HAP-1 (cell line): Measurements from ENCODE around the gene RXRB.

Experiments used
- DNase-seq, 2 experiments: peaks; one replicate each; pipeline ENCODE4 v3.0.0-alpha.2; 2016 to 2020; ENCODE audit warnings: low spot score in 2 of 2
- H3K27me3 ChIP-seq: fragments of 250-450 bp; sonication (Bioruptor Pico); 2 replicates; pipeline ENCODE4 v1.5.1; 2020; ENCODE audit warnings: low read depth, mild to moderate bottlenecking, moderate library complexity
- H3K36me3 ChIP-seq: fragments of 250-450 bp; sonication (Bioruptor Pico); replicated peaks from 2 replicates; pipeline ENCODE4 v1.5.1; 2020; ENCODE audit warnings: mild to moderate bottlenecking
- H3K4me1 ChIP-seq: fragments of 250-450 bp; sonication (Bioruptor Pico); 2 replicates; pipeline ENCODE4 v1.5.1; 2020; ENCODE audit warnings: mild to moderate bottlenecking
- H3K4me3 ChIP-seq: fragments of 250-450 bp; sonication (Bioruptor Pico); 2 replicates; pipeline ENCODE4 v1.5.1; 2020; ENCODE audit warnings: mild to moderate bottlenecking, moderate library complexity
- H3K9me3 ChIP-seq: fragments of 250-450 bp; sonication (Bioruptor Pico); 2 replicates; pipeline ENCODE4 v1.5.1; 2020; ENCODE audit warnings: mild to moderate bottlenecking, moderate library complexity
- in situ Hi-C: fragments of 300-500 bp; cut with MboI; formaldehyde crosslinking; loops from 3 replicates; pipeline ENCODE4 v1.14.3; 2020; ENCODE audit warnings: low sequenced_read_pairs, inconsistent platforms, mixed read lengths

Gene RXRB

GRCh38 chr6:33185654-33186187, 14.7 kb downstream of the RXRB start:
- Histone ChIP-seq H3K4me3 (no peak overlapping the region), H3K4me1 (no peaks in the 10 kb centered on the region), H3K36me3 (no peaks in the 10 kb centered on the region), H3K27me3 (no peaks in the 10 kb centered on the region), H3K9me3 (no peaks in the 10 kb centered on the region)
- DNase-seq = no peak
- in situ Hi-C loops = no loop called here

GRCh38 chr6:33185190-33185589, 15.3 kb downstream of the RXRB start:
- in situ Hi-C loops = no loop called here
- Histone ChIP-seq H3K27me3 (no peaks in the 10 kb centered on the region), H3K9me3 (no peaks in the 10 kb centered on the region), H3K36me3 (no peaks in the 10 kb centered on the region), H3K4me3 (no peak overlapping the region), H3K4me1 (no peaks in the 10 kb centered on the region)
- DNase-seq = no peak

DNA sequence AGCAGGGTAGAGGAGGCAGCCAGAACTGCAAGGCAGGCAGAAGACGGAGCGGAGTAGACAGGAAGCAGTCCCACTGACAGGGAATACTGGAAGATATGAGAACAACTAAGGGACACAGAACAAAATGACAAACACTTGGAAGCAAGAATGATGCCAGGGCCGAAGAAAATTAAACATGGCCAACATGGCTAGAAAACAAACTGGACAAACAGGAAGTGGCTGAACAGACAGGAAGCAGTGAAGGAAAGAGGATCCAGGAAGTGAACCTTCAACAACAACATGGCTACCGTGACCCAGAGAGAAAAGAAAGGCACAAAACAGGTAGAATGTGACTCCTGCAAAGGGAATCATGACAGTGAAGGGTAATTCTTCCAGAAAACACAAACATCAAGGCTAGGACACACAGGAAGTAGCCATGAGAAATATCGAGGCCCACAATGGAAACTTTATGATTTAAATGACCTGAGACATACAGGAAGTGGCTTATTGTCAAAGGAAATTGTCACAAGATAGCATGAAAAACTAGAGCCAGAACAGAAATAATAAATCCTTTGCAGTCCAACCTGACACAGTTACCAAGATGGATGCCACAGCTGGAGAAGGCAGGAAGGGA, 17.3 kb downstream of the RXRB start:
- no peaks in the 10 kb centered on the region for H3K4me1 ChIP-seq
- no peaks in the 10 kb centered on the region for H3K36me3 ChIP-seq
- H3K9me3 ChIP-seq = no peaks in the 10 kb centered on the region
- in situ Hi-C loops = no loop called here
- no peak for DNase-seq
- H3K4me3 ChIP-seq = no peak overlapping the region
- no peaks in the 10 kb centered on the region for H3K27me3 ChIP-seq

DNA sequence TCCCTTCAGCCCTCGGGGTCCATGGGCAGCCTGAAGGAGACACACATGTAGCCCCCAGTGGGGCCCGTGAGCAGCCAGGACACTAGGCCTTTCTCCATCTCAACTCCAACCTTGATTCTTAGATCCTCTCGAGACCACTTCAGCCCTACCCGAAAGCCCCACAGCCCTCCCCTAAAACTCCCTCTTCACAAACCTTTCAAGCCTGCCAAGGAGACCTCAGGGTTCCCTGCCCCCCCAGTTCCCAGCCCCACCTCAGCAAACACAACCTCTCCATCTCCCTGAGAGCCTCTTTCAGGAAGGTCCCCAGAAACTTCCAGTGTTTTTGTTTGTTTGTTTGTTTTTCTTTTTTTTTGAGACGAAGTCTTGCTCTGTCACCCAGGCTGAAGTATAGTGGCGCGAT, 19.3 kb downstream of the RXRB start:
- no peak overlapping the region for H3K4me3 ChIP-seq
- H3K27me3 ChIP-seq = no peaks in the 10 kb centered on the region
- H3K9me3 ChIP-seq = no peaks in the 10 kb centered on the region
- no peaks in the 10 kb centered on the region for H3K4me1 ChIP-seq
- H3K36me3 ChIP-seq = no peaks in the 10 kb centered on the region
- DNase-seq = no peak
- in situ Hi-C loops = no loop called here

GRCh38 chr6:33178755-33179475, 21.6 kb downstream of the RXRB start:
- no peaks in the 10 kb centered on the region for H3K36me3 ChIP-seq
- no peaks in the 10 kb centered on the region for H3K4me1 ChIP-seq
- no peaks in the 10 kb centered on the region for H3K27me3 ChIP-seq
- no peak for DNase-seq
- no peaks in the 10 kb centered on the region for H3K9me3 ChIP-seq
- in situ Hi-C loops = no loop called here
- no peak overlapping the region for H3K4me3 ChIP-seq

DNA sequence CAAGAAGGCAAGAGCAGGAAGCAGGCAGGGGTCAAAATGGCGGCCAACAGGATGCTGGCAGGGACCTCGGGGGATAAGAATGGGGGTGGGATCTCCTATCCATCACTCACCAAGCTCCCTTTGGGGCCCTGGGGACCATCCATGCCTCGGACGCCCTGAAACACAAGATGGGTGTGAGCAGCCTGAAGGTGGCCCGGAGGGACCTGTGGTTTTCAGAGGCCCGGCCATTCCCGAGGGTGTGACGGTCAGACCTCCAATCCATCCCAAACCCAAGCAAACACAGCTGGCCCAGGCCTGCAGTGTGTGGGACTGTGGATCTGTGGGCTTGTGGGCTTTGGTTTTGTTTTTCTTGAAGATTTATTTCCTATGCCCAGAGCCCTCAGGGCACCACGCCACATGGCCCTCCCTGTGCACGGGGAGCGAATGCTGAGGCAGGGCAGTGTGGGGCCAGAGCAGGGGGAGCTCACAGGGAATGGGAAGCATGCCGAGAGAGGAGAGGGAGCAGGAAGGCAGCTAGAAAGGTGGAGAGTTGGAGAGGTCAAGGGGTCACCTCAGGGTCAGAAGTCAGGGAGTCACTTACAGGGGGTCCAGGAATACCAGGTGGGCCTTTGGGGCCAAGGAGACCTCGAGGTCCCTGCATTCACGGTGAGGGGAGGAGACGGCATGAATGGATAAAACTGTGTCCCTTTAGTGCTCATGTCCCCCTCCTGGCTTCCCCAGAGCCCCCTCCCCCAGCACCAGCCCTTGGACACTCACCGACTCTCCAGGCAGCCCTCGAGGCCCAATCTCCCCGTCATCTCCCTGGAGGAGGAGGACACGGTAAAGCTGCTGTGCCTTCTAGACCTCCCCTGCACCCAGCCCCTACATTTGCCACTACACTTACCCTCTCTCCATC, 22.7 kb downstream of the RXRB start:
- Histone ChIP-seq H3K4me3 (no peak overlapping the region), H3K9me3 (no peaks in the 10 kb centered on the region), H3K27me3 (no peaks in the 10 kb centered on the region), H3K4me1 (no peaks in the 10 kb centered on the region), H3K36me3 (no peaks in the 10 kb centered on the region)
- in situ Hi-C loops = no loop called here
- no peak for DNase-seq

- Histone ChIP-seq H3K9me3 (no peaks in the 10 kb centered on the region), H3K36me3 (no peaks in the 10 kb centered on the region), H3K4me1 (no peaks in the 10 kb centered on the region), H3K27me3 (no peaks in the 10 kb centered on the region), H3K4me3 (no peak overlapping the region)
- in situ Hi-C loops = no loop called here
- no peak for DNase-seq
Observed at GRCh38 chr6:33176906-33177305, 23.6 kb downstream of the RXRB start.

DNA sequence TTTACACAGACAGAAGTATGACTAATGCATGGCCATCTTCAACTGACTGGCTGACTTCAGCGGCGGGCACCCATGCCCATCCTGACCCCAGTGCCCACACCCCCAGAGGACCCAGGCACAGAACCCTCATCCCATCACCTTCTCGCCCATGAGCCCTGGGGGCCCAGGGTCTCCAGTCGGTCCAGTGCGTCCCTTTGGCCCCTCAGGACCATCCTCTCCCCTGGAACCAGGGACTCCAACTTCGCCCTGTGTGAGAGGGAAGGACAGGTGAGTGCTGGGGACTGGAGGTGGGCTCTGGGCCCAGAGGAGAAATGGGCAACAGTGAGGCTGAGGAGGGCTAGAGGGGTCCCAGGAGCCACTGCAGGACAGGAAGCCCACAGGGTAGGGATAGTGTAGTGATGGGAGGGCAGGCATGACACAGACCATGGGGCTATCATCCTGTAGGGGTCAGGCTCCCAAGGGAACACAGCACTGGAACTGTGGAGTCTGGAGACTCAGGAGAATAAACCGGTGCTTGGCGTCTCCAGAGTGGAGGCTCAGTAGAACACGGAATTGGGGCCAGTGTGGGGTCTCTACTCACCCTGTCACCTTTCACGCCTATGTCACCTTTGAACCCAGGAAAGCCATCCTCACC, 24.9 kb downstream of the RXRB start:
- no peaks in the 10 kb centered on the region for H3K27me3 ChIP-seq
- no peak overlapping the region for H3K4me3 ChIP-seq
- DNase-seq = no peak
- H3K36me3 ChIP-seq = no peaks in the 10 kb centered on the region
- H3K9me3 ChIP-seq = no peaks in the 10 kb centered on the region
- H3K4me1 ChIP-seq = no peaks in the 10 kb centered on the region
- in situ Hi-C loops = no loop called here

DNA sequence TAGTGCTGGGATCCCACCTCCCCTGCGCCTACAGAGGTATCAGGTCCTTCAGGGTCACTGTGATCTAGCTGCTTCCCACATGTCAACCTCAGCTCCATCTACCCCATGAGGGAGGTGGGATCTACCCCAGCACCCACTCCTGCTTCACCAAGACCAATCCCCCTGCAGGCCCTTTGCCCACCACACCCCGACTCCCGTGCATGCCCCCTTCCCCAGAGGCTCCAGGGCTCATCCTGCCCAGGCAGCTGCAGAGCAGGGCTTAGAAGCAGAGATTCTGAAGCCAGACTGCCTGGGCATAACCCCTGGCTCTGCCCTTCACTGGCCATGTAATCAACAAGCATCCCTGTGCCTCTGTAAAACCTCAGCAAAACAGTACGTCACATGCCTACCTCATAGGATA, 25.7 kb downstream of the RXRB start:
- in situ Hi-C loops = no loop called here
- H3K4me1 ChIP-seq = no peaks in the 10 kb centered on the region

DNA sequence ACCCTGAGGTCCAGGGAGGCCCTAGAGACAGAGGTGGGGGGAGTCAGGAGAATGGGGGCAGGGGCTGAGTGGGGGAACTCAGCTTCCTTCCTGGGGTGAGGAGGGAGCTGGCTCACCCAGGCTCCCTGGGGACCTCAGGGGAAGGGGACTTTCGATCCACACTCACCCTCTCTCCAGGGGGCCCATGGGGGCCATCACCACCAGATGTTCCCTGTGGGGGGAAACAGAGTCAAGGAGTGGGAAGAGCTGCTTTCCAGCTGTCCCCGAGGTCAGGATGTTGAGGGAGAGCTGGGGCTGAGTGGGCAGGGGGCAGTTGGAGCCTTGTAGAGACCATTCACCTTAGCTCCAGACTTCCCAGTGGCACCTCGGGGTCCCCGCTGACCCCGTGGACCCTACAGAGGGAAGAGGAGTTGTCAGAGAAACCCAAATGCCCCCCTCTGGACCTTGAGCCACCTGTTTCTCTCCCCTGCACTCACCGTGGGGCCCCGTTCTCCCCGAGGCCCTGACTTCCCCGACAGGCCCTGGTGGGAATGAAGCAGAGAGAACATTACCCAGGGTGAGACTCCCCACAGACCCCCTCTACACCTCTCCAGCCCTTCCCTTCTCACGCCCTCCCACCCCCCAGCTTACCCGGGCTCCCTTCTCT, 26.8 kb downstream of the RXRB start:
- H3K36me3 ChIP-seq = no peaks in the 10 kb centered on the region
- no peaks in the 10 kb centered on the region for H3K9me3 ChIP-seq
- no peak overlapping the region for H3K4me3 ChIP-seq
- no peaks in the 10 kb centered on the region for H3K27me3 ChIP-seq
- no peaks in the 10 kb centered on the region for H3K4me1 ChIP-seq
- no peak for DNase-seq
- in situ Hi-C loops = no loop called here

More for the DNA sequence above, 25.7 kb downstream of the RXRB start:
- no peaks in the 10 kb centered on the region for H3K9me3 ChIP-seq
- no peaks in the 10 kb centered on the region for H3K27me3 ChIP-seq
- no peak for DNase-seq
- H3K36me3 ChIP-seq = no peaks in the 10 kb centered on the region
- H3K4me3 ChIP-seq = no peak overlapping the region

GRCh38 chr6:33172688-33173534, 27.6 kb downstream of the RXRB start:
- no peaks in the 10 kb centered on the region for H3K27me3 ChIP-seq
- H3K36me3 ChIP-seq = no peaks in the 10 kb centered on the region
- no peak for DNase-seq
- H3K4me1 ChIP-seq = no peaks in the 10 kb centered on the region
- H3K9me3 ChIP-seq = no peaks in the 10 kb centered on the region
- in situ Hi-C loops = no loop called here
- H3K4me3 ChIP-seq = no peak overlapping the region

DNA sequence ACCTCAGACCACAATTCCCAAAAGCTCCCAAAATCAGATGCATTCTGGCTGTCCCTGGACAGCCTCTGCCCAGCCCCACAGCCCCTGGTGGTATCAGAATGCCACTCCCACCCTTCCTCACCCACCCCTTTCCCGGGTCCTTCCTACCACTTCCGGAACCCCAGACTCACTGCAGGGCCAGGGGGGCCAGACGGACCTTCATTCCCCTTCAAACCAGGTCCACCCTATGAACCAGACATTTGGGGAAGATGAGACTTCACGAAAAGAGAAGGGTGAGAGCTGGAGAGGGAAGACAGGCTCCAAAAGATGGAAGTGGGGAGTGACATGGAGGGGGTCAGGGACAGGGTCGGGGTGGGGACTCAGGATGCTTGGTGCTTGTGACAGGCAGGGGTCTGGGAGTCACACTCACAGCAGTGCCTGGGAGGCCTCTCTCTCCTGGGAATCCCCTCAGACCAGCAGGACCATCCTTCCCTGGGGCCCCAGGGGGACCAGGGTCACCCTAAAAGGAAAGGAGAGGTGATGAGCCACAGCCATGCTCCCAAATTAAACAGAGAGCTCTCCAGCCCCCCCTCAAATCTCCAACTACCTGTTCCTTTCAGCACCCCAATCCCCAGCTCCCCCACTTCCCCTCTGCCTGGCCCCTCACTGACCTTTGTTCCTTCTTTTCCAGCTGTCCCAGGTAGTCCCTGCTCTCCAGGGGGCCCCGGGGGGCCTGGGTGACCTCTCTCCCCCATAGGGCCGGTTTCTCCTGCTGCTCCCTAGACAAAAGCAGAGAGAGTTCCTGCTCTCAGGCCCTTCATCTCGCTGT, 28.4 kb downstream of the RXRB start:
- Histone ChIP-seq H3K4me3 (no peak overlapping the region), H3K9me3 (no peaks in the 10 kb centered on the region)
- in situ Hi-C loops = no loop called here

More for the DNA sequence above, 28.4 kb downstream of the RXRB start:
- no peak for DNase-seq
- no peaks in the 10 kb centered on the region for H3K36me3 ChIP-seq
- no peaks in the 10 kb centered on the region for H3K4me1 ChIP-seq
- no peaks in the 10 kb centered on the region for H3K27me3 ChIP-seq
